HCT116 (cell line): ENCODE data around the gene CLDN20. TPM values are rescaled to one million over a fixed set of nuclear protein-coding genes. Genes with fewer than 3 reads are reported as not detected.

Source experiments
- ATAC-seq: fragments of 200-7000 bp; cut with Tn5 transposase; 2 replicates; pipeline ENCODE4 v1.9.1; 2020; ENCODE audit warnings: mild to moderate bottlenecking, moderate library complexity
- BruUV-seq: library from RNA; stranded (reverse); fragments of 400-500 nt; replicated peaks from 2 replicates; lab custom pipeline; 2021; lab: Mats Ljungman, UMichigan
- CTCF ChIA-PET: fragments of 300-600 bp; sonication (Branson Sonifier 250); formaldehyde crosslinking; loops from one replicate; lab custom pipeline; 2021; ENCODE audit warnings: antibody characterized with exemption; lab: Charles Lee
- POLR2A ChIA-PET: fragments of 300-600, 350-600 bp; sonication (Branson Sonifier 250); formaldehyde crosslinking; loops from one replicate; lab custom pipeline; 2021; ENCODE audit warnings: antibody characterized with exemption; lab: Charles Lee
- RAD21 ChIA-PET, 2 experiments: fragments of 300-600 bp; sonication (Branson Sonifier 250); formaldehyde crosslinking; loops; one replicate each; lab custom pipeline; 2023; ENCODE audit warnings: low total read pairs in 2 of 2; ENCODE audit not compliant: uncharacterized antibody in 2 of 2, unreplicated experiment in 2 of 2, low non-redundant PET in 1 of 2; lab: Charles Lee
- DNase-seq: peaks from one replicate; pipeline ENCODE4 v3.0.0-alpha.2; 2010; ENCODE audit warnings: low read depth, low spot score
- H2AFZ ChIP-seq: fragments of 200-600 bp; shearing (Covaris generic), sonication (generic); 2 replicates; pipeline ENCODE4 v1.6.1; 2017; ENCODE audit warnings: low read depth, mixed run types, mixed read lengths, antibody characterized with exemption, low read length; ENCODE audit not compliant: poor library complexity, severe bottlenecking
- H3K27ac ChIP-seq: 2 replicates; pipeline ENCODE4 v1.5.1; 2012; ENCODE audit warnings: low read depth, low read length
- H3K27me3 ChIP-seq: fragments of 200-600 bp; sonication (generic); 2 replicates; pipeline ENCODE4 v1.6.1; 2016; ENCODE audit warnings: mixed run types, low read length, mixed read lengths; ENCODE audit not compliant: insufficient read depth
- H3K36me3 ChIP-seq, 2 experiments: fragments of 200-500 bp in 1 of 2; fragments of 200-600 bp in 1 of 2; sonication (Bioruptor generic) in 1 of 2; sonication (generic) in 1 of 2; 2 replicates each; pipeline versions ENCODE4 v1.5.1 to v1.6.1; 2014 to 2016; ENCODE audit warnings: low read length in 2 of 2, inconsistent platforms in 1 of 2, mixed read lengths in 1 of 2, mixed run types in 1 of 2; ENCODE audit not compliant: insufficient read depth in 2 of 2, control insufficient read depth in 1 of 2
- H3K4me1 ChIP-seq, 2 experiments: fragments of 200-600 bp in 1 of 2; sonication (generic) in 1 of 2; 2 replicates each; pipeline versions ENCODE4 v1.5.1 to v1.6.1; 2012 to 2017; ENCODE audit warnings: low read length in 2 of 2, inconsistent platforms in 1 of 2, mild to moderate bottlenecking in 1 of 2, mixed read lengths in 1 of 2, mixed run types in 1 of 2, moderate library complexity in 1 of 2; ENCODE audit not compliant: insufficient read depth in 2 of 2, control insufficient read depth in 1 of 2
- H3K4me2 ChIP-seq: fragments of 200-600 bp; sonication (generic); 2 replicates; pipeline ENCODE4 v1.6.1; 2017; ENCODE audit warnings: mixed run types, low read length, mixed read lengths
- H3K4me3 ChIP-seq, 2 experiments: fragments of 200-600 bp in 1 of 2; sonication (generic) in 1 of 2; replicated peaks in 1 of 2; 2 replicates each; pipeline ENCODE4 v1.5.1; 2011 to 2016; ENCODE audit warnings: low read length in 2 of 2, control low read depth in 1 of 2, low read depth in 1 of 2, mild to moderate bottlenecking in 1 of 2, mixed read lengths in 1 of 2, mixed run types in 1 of 2
- H3K79me2 ChIP-seq: fragments of 200-600 bp; sonication (generic); 2 replicates; pipeline ENCODE4 v1.6.1; 2017; ENCODE audit warnings: mild to moderate bottlenecking, mixed run types, low read length, moderate library complexity, mixed read lengths; ENCODE audit not compliant: insufficient read depth
- H3K9ac ChIP-seq: fragments of 200-600 bp; sonication (generic); 2 replicates; pipeline ENCODE4 v1.6.1; 2016; ENCODE audit warnings: low read length, mixed read lengths
- H3K9me2 ChIP-seq: fragments of 200-600 bp; sonication (generic), shearing (Covaris generic); 2 replicates; pipeline ENCODE4 v1.6.1; 2017; ENCODE audit warnings: mixed run types, mild to moderate bottlenecking, moderate library complexity; ENCODE audit not compliant: insufficient read depth
- H3K9me3 ChIP-seq, 2 experiments: fragments of 200-500 bp in 1 of 2; fragments of 200-600 bp in 1 of 2; sonication (Bioruptor generic) in 1 of 2; sonication (generic) in 1 of 2; 2 replicates each; pipeline ENCODE4 v1.6.1; 2014 to 2017; ENCODE audit warnings: low read length in 2 of 2, mixed read lengths in 2 of 2, inconsistent platforms in 1 of 2, low read depth in 1 of 2, mild to moderate bottlenecking in 1 of 2, mixed run types in 1 of 2, moderate library complexity in 1 of 2; ENCODE audit not compliant: control insufficient read depth in 1 of 2, insufficient read depth in 1 of 2
- H4K20me1 ChIP-seq: fragments of 200-600 bp; sonication (generic), shearing (Covaris generic); 2 replicates; pipeline ENCODE4 v1.6.1; 2017; ENCODE audit warnings: mixed run types, mild to moderate bottlenecking, moderate library complexity; ENCODE audit not compliant: insufficient read depth
- CBX3 ChIP-seq: IDR thresholded peaks from 2 replicates; pipeline ENCODE4 v1.6.1; 2012; ENCODE audit warnings: low read depth
- EGR1 ChIP-seq: IDR thresholded peaks from 2 replicates; pipeline ENCODE4 v1.6.1; 2012; ENCODE audit warnings: low read depth
- ELF1 ChIP-seq: IDR thresholded peaks from 2 replicates; pipeline ENCODE4 v1.6.1; 2012; ENCODE audit warnings: low read depth, borderline replicate concordance
- EZH2 ChIP-seq: fragments of 200-600 bp; sonication (generic); IDR thresholded peaks from 2 replicates; pipeline ENCODE4 v1.6.1; 2017; ENCODE audit warnings: antibody characterized with exemption, mixed run types
- EZH2phosphoT487 ChIP-seq: fragments of 200-600 bp; IDR thresholded peaks from 2 replicates; pipeline ENCODE4 v1.6.1; 2018; ENCODE audit warnings: antibody characterized with exemption, borderline replicate concordance
- RAD21 ChIP-seq: IDR thresholded peaks from 2 replicates; pipeline ENCODE4 v1.6.1; 2012; ENCODE audit warnings: low read depth, mild to moderate bottlenecking
- SIN3A ChIP-seq: IDR thresholded peaks from 2 replicates; pipeline ENCODE4 v1.6.1; 2012; ENCODE audit warnings: low read depth
- SP1 ChIP-seq: IDR thresholded peaks from 2 replicates; pipeline ENCODE4 v1.6.1; 2012; ENCODE audit warnings: low read depth
- intact Hi-C: fragments of 100-400 bp; cut with micrococcal nuclease; formaldehyde crosslinking; loops from 2 replicates; pipeline ENCODE4 v1.10.0; 2022
- total RNA-seq: library from RNA; stranded (reverse); gene quantifications from one replicate; pipeline ENCODE4 v1.2.1, GENCODE V29; 2021; ENCODE audit not compliant: unreplicated experiment
- TF ChIP-seq, protein P1 (sequence below): IDR thresholded peaks from 2 replicates; pipeline ENCODE4 v1.6.1; 2012
- TF ChIP-seq, protein P2 (sequence below): IDR thresholded peaks from 2 replicates; pipeline ENCODE4 v1.6.1; 2011; ENCODE audit warnings: mild to moderate bottlenecking, low read length, moderate library complexity; ENCODE audit not compliant: insufficient replicate concordance; ENCODE audit errors: extremely low read depth
- TF ChIP-seq, protein P3 (sequence below): IDR thresholded peaks from 2 replicates; pipeline ENCODE4 v1.6.1; 2012
- TF ChIP-seq, protein P4 (sequence below), 3 experiments: fragments of 200-600 bp in 1 of 3; sonication (generic) in 1 of 3; IDR thresholded peaks in 2 of 3; conservative IDR thresholded peaks in 1 of 3; 2 replicates each; pipeline ENCODE4 v1.5.1; 2012 to 2017; ENCODE audit warnings: low read depth in 2 of 3, low read length in 2 of 3, antibody characterized with exemption in 1 of 3, borderline replicate concordance in 1 of 3, control low read depth in 1 of 3, mild to moderate bottlenecking in 1 of 3, mixed read lengths in 1 of 3, mixed run types in 1 of 3, moderate library complexity in 1 of 3; ENCODE audit not compliant: insufficient read depth in 1 of 3

CLDN20 gene
- total RNA-seq, 1 experiment from 2014 or later = not detected

DNA sequence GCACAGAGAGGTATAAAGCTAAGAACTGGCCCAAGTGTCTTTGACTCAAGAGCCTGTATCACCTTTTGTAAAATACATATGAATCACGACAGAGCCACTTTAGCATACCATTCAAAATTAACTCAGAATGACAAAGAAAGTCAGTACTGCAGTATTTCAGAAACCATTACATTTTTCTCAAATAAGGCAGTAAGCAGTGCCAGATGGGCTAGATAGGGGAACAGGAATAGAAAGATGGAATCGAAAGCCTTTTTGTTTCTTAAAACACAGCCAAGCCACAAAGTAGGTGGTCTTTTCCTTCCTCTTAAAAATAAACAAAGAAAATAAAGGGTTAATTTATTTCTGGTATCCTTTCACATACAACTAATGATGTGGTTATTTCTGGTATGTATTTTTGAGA lies 10.3 kb downstream of the CLDN20 start:
- ATAC-seq = no peak
- intact Hi-C loops = no loop called here
- no peaks in the 10 kb centered on the region for H4K20me1 ChIP-seq
- H3K9me2 ChIP-seq = no peaks in the 10 kb centered on the region
- TF ChIP-seq ELF1 (no peak), CBX3 (no peak), SIN3A (no peak), EZH2phosphoT487 (no peak), RAD21 (no peak), EGR1 (no peak), EZH2 (no peak), SP1 (no peak)
- TF ChIP-seq, protein P1, sequence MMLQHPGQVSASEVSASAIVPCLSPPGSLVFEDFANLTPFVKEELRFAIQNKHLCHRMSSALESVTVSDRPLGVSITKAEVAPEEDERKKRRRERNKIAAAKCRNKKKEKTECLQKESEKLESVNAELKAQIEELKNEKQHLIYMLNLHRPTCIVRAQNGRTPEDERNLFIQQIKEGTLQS = no peak
- TF ChIP-seq, protein P2, sequence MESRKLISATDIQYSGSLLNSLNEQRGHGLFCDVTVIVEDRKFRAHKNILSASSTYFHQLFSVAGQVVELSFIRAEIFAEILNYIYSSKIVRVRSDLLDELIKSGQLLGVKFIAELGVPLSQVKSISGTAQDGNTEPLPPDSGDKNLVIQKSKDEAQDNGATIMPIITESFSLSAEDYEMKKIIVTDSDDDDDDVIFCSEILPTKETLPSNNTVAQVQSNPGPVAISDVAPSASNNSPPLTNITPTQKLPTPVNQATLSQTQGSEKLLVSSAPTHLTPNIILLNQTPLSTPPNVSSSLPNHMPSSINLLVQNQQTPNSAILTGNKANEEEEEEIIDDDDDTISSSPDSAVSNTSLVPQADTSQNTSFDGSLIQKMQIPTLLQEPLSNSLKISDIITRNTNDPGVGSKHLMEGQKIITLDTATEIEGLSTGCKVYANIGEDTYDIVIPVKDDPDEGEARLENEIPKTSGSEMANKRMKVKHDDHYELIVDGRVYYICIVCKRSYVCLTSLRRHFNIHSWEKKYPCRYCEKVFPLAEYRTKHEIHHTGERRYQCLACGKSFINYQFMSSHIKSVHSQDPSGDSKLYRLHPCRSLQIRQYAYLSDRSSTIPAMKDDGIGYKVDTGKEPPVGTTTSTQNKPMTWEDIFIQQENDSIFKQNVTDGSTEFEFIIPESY = no peak
- TF ChIP-seq, protein P3, sequence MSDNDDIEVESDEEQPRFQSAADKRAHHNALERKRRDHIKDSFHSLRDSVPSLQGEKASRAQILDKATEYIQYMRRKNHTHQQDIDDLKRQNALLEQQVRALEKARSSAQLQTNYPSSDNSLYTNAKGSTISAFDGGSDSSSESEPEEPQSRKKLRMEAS = no peak
- TF ChIP-seq, protein P4, sequence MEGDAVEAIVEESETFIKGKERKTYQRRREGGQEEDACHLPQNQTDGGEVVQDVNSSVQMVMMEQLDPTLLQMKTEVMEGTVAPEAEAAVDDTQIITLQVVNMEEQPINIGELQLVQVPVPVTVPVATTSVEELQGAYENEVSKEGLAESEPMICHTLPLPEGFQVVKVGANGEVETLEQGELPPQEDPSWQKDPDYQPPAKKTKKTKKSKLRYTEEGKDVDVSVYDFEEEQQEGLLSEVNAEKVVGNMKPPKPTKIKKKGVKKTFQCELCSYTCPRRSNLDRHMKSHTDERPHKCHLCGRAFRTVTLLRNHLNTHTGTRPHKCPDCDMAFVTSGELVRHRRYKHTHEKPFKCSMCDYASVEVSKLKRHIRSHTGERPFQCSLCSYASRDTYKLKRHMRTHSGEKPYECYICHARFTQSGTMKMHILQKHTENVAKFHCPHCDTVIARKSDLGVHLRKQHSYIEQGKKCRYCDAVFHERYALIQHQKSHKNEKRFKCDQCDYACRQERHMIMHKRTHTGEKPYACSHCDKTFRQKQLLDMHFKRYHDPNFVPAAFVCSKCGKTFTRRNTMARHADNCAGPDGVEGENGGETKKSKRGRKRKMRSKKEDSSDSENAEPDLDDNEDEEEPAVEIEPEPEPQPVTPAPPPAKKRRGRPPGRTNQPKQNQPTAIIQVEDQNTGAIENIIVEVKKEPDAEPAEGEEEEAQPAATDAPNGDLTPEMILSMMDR (IDR thresholded peaks at IDR 0.05 in 2 of 3, conservative IDR thresholded peaks at IDR 0.05 in 1 of 3; ENCODE audit: borderline replicate concordance in 1 of 3, insufficient read depth in 1 of 3, low read depth in 2 of 3, low read length in 2 of 3) = no peak
- CTCF ChIA-PET = no interaction called here
- H3K27me3 ChIP-seq = no peaks in the 10 kb centered on the region
- no peak overlapping the region for H3K27ac ChIP-seq
- no peaks in the 10 kb centered on the region; the same call in 1 of the 2 replicates for H3K79me2 ChIP-seq
- RAD21 ChIA-PET = no interaction called here
- peaks cover 0 to 6% of the 10 kb centered on the region in 2 experiments; a peak in 1 of 4 replicates for H3K36me3 ChIP-seq
- H3K9ac ChIP-seq = no peak overlapping the region
- no peaks in the 10 kb centered on the region for H3K9me3 ChIP-seq
- peaks cover 5 to 13% of the 10 kb centered on the region in 2 experiments for H3K4me1 ChIP-seq
- POLR2A ChIA-PET = no interaction called here
- H2AFZ ChIP-seq = no peak overlapping the region
- no peak overlapping the region for H3K4me3 ChIP-seq
- no peak overlapping the region for H3K4me2 ChIP-seq
- no TSS peak for BruUV-seq
- DNase-seq = no peak
